Mesenchymal stem cell (in vitro differentiated cells and primary cell): ENCODE data around the gene ZNF429. TPM values are rescaled to one million over a fixed set of nuclear protein-coding genes. Genes with fewer than 3 reads are reported as not detected.

Experiments used
- DNase-seq: peaks from one replicate; pipeline ENCODE4 v3.0.0-alpha.2; 2013
- H2AFZ ChIP-seq: one replicate; pipeline ENCODE4 v1.6.1; 2013; ENCODE audit warnings: low read depth, mild to moderate bottlenecking, control low read depth, inconsistent platforms, low read length, moderate library complexity
- H2AK5ac ChIP-seq: 2 replicates; pipeline ENCODE4 v1.6.1; 2013; ENCODE audit warnings: low read length, moderate library complexity, mild to moderate bottlenecking, inconsistent platforms; ENCODE audit not compliant: severe bottlenecking
- H2BK120ac ChIP-seq: one replicate; pipeline ENCODE4 v1.6.1; 2013; ENCODE audit warnings: low read depth, mild to moderate bottlenecking, inconsistent platforms, low read length, moderate library complexity
- H2BK12ac ChIP-seq, 2 experiments: one replicate each; pipeline ENCODE4 v1.6.1; 2013; ENCODE audit warnings: inconsistent platforms in 2 of 2, low read length in 2 of 2, mild to moderate bottlenecking in 2 of 2, moderate library complexity in 2 of 2, control low read depth in 1 of 2
- H2BK15ac ChIP-seq: one replicate; pipeline ENCODE4 v1.6.1; 2013; ENCODE audit warnings: mild to moderate bottlenecking, low read depth, inconsistent platforms; ENCODE audit not compliant: poor library complexity, severe bottlenecking
- H2BK5ac ChIP-seq: 2 replicates; pipeline ENCODE4 v1.6.1; 2013; ENCODE audit warnings: low read depth, mild to moderate bottlenecking, low read length, control low read depth, inconsistent platforms; ENCODE audit not compliant: poor library complexity, severe bottlenecking
- H3K14ac ChIP-seq, 2 experiments: one replicate each; pipeline ENCODE4 v1.6.1; 2013; ENCODE audit warnings: inconsistent platforms in 2 of 2, low read length in 2 of 2, control low read depth in 1 of 2, mild to moderate bottlenecking in 1 of 2, moderate library complexity in 1 of 2
- H3K18ac ChIP-seq, 2 experiments: one replicate each; pipeline ENCODE4 v1.6.1; 2013; ENCODE audit warnings: inconsistent platforms in 2 of 2, low read length in 2 of 2, control low read depth in 1 of 2, low read depth in 1 of 2, mild to moderate bottlenecking in 1 of 2
- H3K23ac ChIP-seq, 2 experiments: one replicate each; pipeline ENCODE4 v1.6.1; 2013; ENCODE audit warnings: inconsistent platforms in 2 of 2, low read length in 2 of 2, mild to moderate bottlenecking in 2 of 2, moderate library complexity in 2 of 2, control low read depth in 1 of 2
- H3K27ac ChIP-seq: 2 replicates; pipeline ENCODE4 v1.5.1; 2013; ENCODE audit warnings: mild to moderate bottlenecking, moderate library complexity, low read length, control low read depth, inconsistent platforms; ENCODE audit not compliant: poor library complexity, severe bottlenecking
- H3K27me3 ChIP-seq, 2 experiments: 2 replicates each; pipeline versions ENCODE4 v1.6.1 to v1.7.0; 2013; ENCODE audit warnings: low read length in 2 of 2, mild to moderate bottlenecking in 2 of 2, moderate library complexity in 2 of 2, control low read depth in 1 of 2, inconsistent platforms in 1 of 2; ENCODE audit not compliant: control insufficient read depth in 1 of 2, insufficient read depth in 1 of 2
- H3K36me3 ChIP-seq, 2 experiments: 2 replicates each; pipeline versions ENCODE4 v1.6.1 to v1.7.0; 2013; ENCODE audit warnings: low read length in 2 of 2, control low read depth in 1 of 2, inconsistent platforms in 1 of 2, low read depth in 1 of 2, mild to moderate bottlenecking in 1 of 2; ENCODE audit not compliant: insufficient read depth in 2 of 2, control insufficient read depth in 1 of 2
- H3K4ac ChIP-seq, 2 experiments: one replicate each; pipeline ENCODE4 v1.6.1; 2013; ENCODE audit warnings: inconsistent platforms in 2 of 2, low read length in 2 of 2, mild to moderate bottlenecking in 2 of 2, moderate library complexity in 2 of 2, control low read depth in 1 of 2, low read depth in 1 of 2
- H3K4me1 ChIP-seq: 2 replicates; pipeline ENCODE4 v1.6.1; 2013; ENCODE audit warnings: low read depth, low read length, control low read depth; ENCODE audit not compliant: control insufficient read depth, insufficient read depth
- H3K4me2 ChIP-seq: 2 replicates; pipeline ENCODE4 v1.6.1; 2013; ENCODE audit warnings: low read length, mild to moderate bottlenecking, inconsistent platforms; ENCODE audit not compliant: poor library complexity, severe bottlenecking
- H3K4me3 ChIP-seq, 2 experiments: 2 replicates each; pipeline versions ENCODE4 v1.5.1 to v1.7.0; 2013; ENCODE audit warnings: low read length in 2 of 2, mild to moderate bottlenecking in 2 of 2, control low read depth in 1 of 2, low read depth in 1 of 2; ENCODE audit not compliant: insufficient read depth in 1 of 2
- H3K79me1 ChIP-seq: replicated peaks from 2 replicates; pipeline ENCODE4 v1.6.1; 2013; ENCODE audit warnings: mild to moderate bottlenecking, control low read depth, low read length, inconsistent platforms; ENCODE audit not compliant: poor library complexity, severe bottlenecking
- H3K9ac ChIP-seq: 2 replicates; pipeline ENCODE4 v1.7.0; 2013; ENCODE audit warnings: mild to moderate bottlenecking, low read length, moderate library complexity
- H3K9me3 ChIP-seq: 2 replicates; pipeline ENCODE4 v1.7.0; 2013; ENCODE audit warnings: mild to moderate bottlenecking, low read length; ENCODE audit not compliant: control insufficient read depth
- H4K8ac ChIP-seq: one replicate; pipeline ENCODE4 v1.6.1; 2013; ENCODE audit warnings: inconsistent platforms, mild to moderate bottlenecking, low read length, moderate library complexity
- H4K91ac ChIP-seq: one replicate; pipeline ENCODE4 v1.6.1; 2013; ENCODE audit warnings: mild to moderate bottlenecking, low read length, inconsistent platforms
- WGBS: methylation state at CpG from one replicate; pipeline ENCODE4 v1.1.7; 2013; ENCODE audit warnings: mixed read lengths; 5-methylcytosine and 5-hydroxymethylcytosine counted together
- polyA plus RNA-seq, 2 experiments: library from polyadenylated mRNA; stranded (reverse); fragments of 200-250 nt; gene quantifications; one replicate each; pipeline ENCODE4 v1.2.3, GENCODE V29; 2013

Gene ZNF429
- polyA plus RNA-seq (2013, experiment 1 of 2), result 4.4 TPM
- polyA plus RNA-seq (2013, experiment 2 of 2), result 4.1 TPM

GRCh38 chr19:21505459-21506451 lies at the start of gene ZNF429:
Gene ZNF429, plus strand, starts transcription at chr19:21505602. Its CDS starts 170 bp downstream, at chr19:21505772.
- Histone ChIP-seq H2AK5ac (no peak within 1 kb of the TSS), H3K4me3 (peak within 1 kb of the TSS; percentile 86 to 99), H3K9me3 (peaks cover 20% of the 10 kb centered on the region), H3K18ac (peak within 1 kb of the TSS; percentile 84 to 88), H2BK5ac (peak within 1 kb of the TSS; percentile 88), H2BK120ac (peak within 1 kb of the TSS; percentile 43), H4K8ac (peak within 1 kb of the TSS; percentile 87), H2BK15ac (no peak within 1 kb of the TSS), H3K23ac (peak within 1 kb of the TSS in 1 of 2 experiments; percentile 89), H3K27ac (peak within 1 kb of the TSS; percentile 95), H3K4me1 (no peaks in the 10 kb centered on the region), H3K79me1 (peaks cover 19% of the 10 kb centered on the region), H3K9ac (peak within 1 kb of the TSS; percentile 98), H4K91ac (peak within 1 kb of the TSS; percentile 72), H3K4me2 (peak within 1 kb of the TSS; percentile 70), H3K14ac (peak within 1 kb of the TSS in 1 of 2 experiments; percentile 92), H3K36me3 (peaks cover 14 to 15% of the 10 kb centered on the region in 2 experiments), H2BK12ac (no peak within 1 kb of the TSS), H2AFZ (peak within 1 kb of the TSS; percentile 72), H3K4ac (peak within 1 kb of the TSS; percentile 73 to 86), H3K27me3 (no peaks in the 10 kb centered on the region)
- DNase-seq, result peak; percentile 97
- 4% methylated on average over 43 of the region's 43 CpGs for WGBS

GRCh38 chr19:21460686-21461085 lies 44.7 kb upstream of the ZNF429 start:
- Histone ChIP-seq H3K9me3 (peaks cover 37% of the 10 kb centered on the region), H2AFZ (no peak overlapping the region), H3K4me1 (peaks cover 7% of the 10 kb centered on the region), H2BK15ac (no peak overlapping the region), H3K27ac (no peak overlapping the region), H3K18ac (no peak overlapping the region), H3K4me2 (no peak overlapping the region), H3K9ac (no peak overlapping the region), H2BK5ac (no peak overlapping the region), H2BK120ac (no peak overlapping the region), H3K14ac (no peak overlapping the region), H3K23ac (no peak overlapping the region), H3K36me3 (no peaks in the 10 kb centered on the region), H2AK5ac (no peak overlapping the region), H4K91ac (no peak overlapping the region), H3K4me3 (no peak overlapping the region), H2BK12ac (no peak overlapping the region), H3K27me3 (no peaks in the 10 kb centered on the region), H3K4ac (no peak overlapping the region), H4K8ac (no peak overlapping the region), H3K79me1 (peaks cover 2% of the 10 kb centered on the region)
- DNase-seq, result no peak

- no peak overlapping the region for H3K4ac ChIP-seq
- peaks cover 7% of the 10 kb centered on the region for H3K4me1 ChIP-seq
- H3K36me3 ChIP-seq, result no peaks in the 10 kb centered on the region
- no peak overlapping the region for H3K18ac ChIP-seq
- no peak overlapping the region for H2BK120ac ChIP-seq
- peaks cover 30% of the 10 kb centered on the region for H3K9me3 ChIP-seq
- H3K4me2 ChIP-seq, result no peak overlapping the region
- H3K27me3 ChIP-seq, result no peaks in the 10 kb centered on the region
- no peak for DNase-seq
- no peak overlapping the region for H2BK5ac ChIP-seq
- H4K8ac ChIP-seq, result no peak overlapping the region
- no peak overlapping the region for H2BK15ac ChIP-seq
- no peak overlapping the region for H3K27ac ChIP-seq
- no peak overlapping the region for H3K9ac ChIP-seq
- no peak overlapping the region for H2BK12ac ChIP-seq
- 94% methylated on average over 16 of the region's 16 CpGs for WGBS
- no peak overlapping the region for H2AK5ac ChIP-seq
- peaks cover 2% of the 10 kb centered on the region for H3K79me1 ChIP-seq
- H2AFZ ChIP-seq, result no peak overlapping the region
- no peak overlapping the region for H3K14ac ChIP-seq
- H4K91ac ChIP-seq, result no peak overlapping the region
- H3K23ac ChIP-seq, result no peak overlapping the region
- H3K4me3 ChIP-seq, result no peak overlapping the region
These were observed 42.9 kb upstream of the ZNF429 start for GRCh38 chr19:21462540-21462939.

- Histone ChIP-seq H3K4me1 (peaks cover 7% of the 10 kb centered on the region), H3K4me3 (peak overlapping the region in 1 of 2 experiments; percentile 61), H3K36me3 (no peaks in the 10 kb centered on the region), H3K27me3 (no peaks in the 10 kb centered on the region), H2BK15ac (no peak overlapping the region), H2BK5ac (no peak overlapping the region), H3K27ac (no peak overlapping the region), H3K9me3 (peaks cover 24% of the 10 kb centered on the region), H4K8ac (no peak overlapping the region), H3K79me1 (no peaks in the 10 kb centered on the region), H2BK120ac (no peak overlapping the region), H3K4me2 (peak overlapping the region; percentile 84), H4K91ac (no peak overlapping the region), H3K23ac (no peak overlapping the region), H3K9ac (no peak overlapping the region), H3K14ac (no peak overlapping the region), H2AFZ (no peak overlapping the region), H3K4ac (no peak overlapping the region), H3K18ac (no peak overlapping the region), H2BK12ac (no peak overlapping the region), H2AK5ac (no peak overlapping the region)
- DNase-seq, result no peak
- 1% methylated on average over 38 of the region's 38 CpGs for WGBS
These were observed 41.8 kb upstream of the ZNF429 start for GRCh38 chr19:21463449-21464105.
